DND-41 (cell line): ENCODE results near the gene TRPM5.
"Not testable (repeated sequence)": the region's sequence is repeated elsewhere in the genome, so short reads cannot be mapped to it uniquely, and the experiment has no call there.

Experiments
- ATAC-seq: fragments of 200-7000 bp; cut with Tn5 transposase; 3 replicates; pipeline ENCODE4 v1.9.1; 2021; ENCODE audit warnings: low read depth; ENCODE audit not compliant: insufficient read depth
- DNase-seq: peaks from one replicate; pipeline ENCODE4 v3.0.0-alpha.2; 2020
- H2AFZ ChIP-seq: 2 replicates; pipeline ENCODE4 v1.6.0; 2012; ENCODE audit warnings: low read depth, low read length
- H3K27ac ChIP-seq: 2 replicates; pipeline ENCODE4 v1.5.1; 2012; ENCODE audit warnings: low read length, inconsistent platforms
- H3K27me3 ChIP-seq: fragments of 200-600 bp; sonication (generic); 2 replicates; pipeline ENCODE4 v1.6.0; 2012; ENCODE audit warnings: low read length, mild to moderate bottlenecking, inconsistent platforms; ENCODE audit not compliant: insufficient read depth, poor library complexity
- H3K36me3 ChIP-seq: 2 replicates; pipeline ENCODE4 v1.5.1; 2012; ENCODE audit warnings: low read length, inconsistent platforms; ENCODE audit not compliant: insufficient read depth
- H3K4me1 ChIP-seq: 2 replicates; pipeline ENCODE4 v1.5.1; 2012; ENCODE audit warnings: mild to moderate bottlenecking, low read length; ENCODE audit not compliant: insufficient read depth
- H3K4me2 ChIP-seq: 2 replicates; pipeline ENCODE4 v1.6.0; 2012; ENCODE audit warnings: mild to moderate bottlenecking, moderate library complexity, low read length, inconsistent platforms; ENCODE audit not compliant: insufficient read depth
- H3K4me3 ChIP-seq, 2 experiments: fragments of 200-600 bp in 1 of 2; shearing (Covaris generic) in 1 of 2; 2 replicates each; pipeline ENCODE4 v1.5.1; 2012 to 2016; ENCODE audit warnings: inconsistent platforms in 2 of 2, low read length in 2 of 2, mild to moderate bottlenecking in 2 of 2, low read depth in 1 of 2, moderate library complexity in 1 of 2
- H3K79me2 ChIP-seq: 2 replicates; pipeline ENCODE4 v1.6.0; 2012; ENCODE audit warnings: low read length, inconsistent platforms; ENCODE audit not compliant: insufficient read depth
- H3K9ac ChIP-seq: 2 replicates; pipeline ENCODE4 v1.6.0; 2012; ENCODE audit warnings: low read depth, mild to moderate bottlenecking, inconsistent platforms, low read length, moderate library complexity
- H3K9me3 ChIP-seq: 2 replicates; pipeline ENCODE4 v1.5.1; 2012; ENCODE audit warnings: low read length, moderate library complexity, mild to moderate bottlenecking, inconsistent platforms; ENCODE audit not compliant: insufficient read depth, severe bottlenecking
- H4K20me1 ChIP-seq: 2 replicates; pipeline ENCODE4 v1.6.0; 2012; ENCODE audit warnings: low read length; ENCODE audit not compliant: insufficient read depth
- EZH2 ChIP-seq: IDR thresholded peaks from 3 replicates; pipeline ENCODE4 v1.6.1; 2012; ENCODE audit warnings: borderline replicate concordance, low read depth, mild to moderate bottlenecking, moderate library complexity, low read length, inconsistent platforms; ENCODE audit not compliant: severe bottlenecking
- TF ChIP-seq, protein P1 (sequence below): IDR thresholded peaks from 2 replicates; pipeline ENCODE4 v1.5.1; 2012; ENCODE audit warnings: borderline replicate concordance, low read length, moderate library complexity, mild to moderate bottlenecking; ENCODE audit not compliant: poor library complexity, severe bottlenecking; ENCODE audit errors: extremely low read depth

TRPM5 gene

GRCh38 chr11:2481253-2481652 is 36.9 kb upstream of the TRPM5 start:
- Histone ChIP-seq H3K9ac (no peak overlapping the region), H3K4me1 (no peaks in the 10 kb centered on the region), H3K9me3 (peaks cover 3% of the 10 kb centered on the region), H3K27ac (no peak overlapping the region), H2AFZ (no peak overlapping the region), H3K4me2 (no peak overlapping the region), H3K79me2 (no peaks in the 10 kb centered on the region), H3K4me3 (no peak overlapping the region), H3K36me3 (no peaks in the 10 kb centered on the region), H4K20me1 (no peaks in the 10 kb centered on the region), H3K27me3 (no peaks in the 10 kb centered on the region)
- DNase-seq (no peak), ATAC-seq (no peak)
- TF ChIP-seq EZH2, result no peak
- TF ChIP-seq, protein P1, sequence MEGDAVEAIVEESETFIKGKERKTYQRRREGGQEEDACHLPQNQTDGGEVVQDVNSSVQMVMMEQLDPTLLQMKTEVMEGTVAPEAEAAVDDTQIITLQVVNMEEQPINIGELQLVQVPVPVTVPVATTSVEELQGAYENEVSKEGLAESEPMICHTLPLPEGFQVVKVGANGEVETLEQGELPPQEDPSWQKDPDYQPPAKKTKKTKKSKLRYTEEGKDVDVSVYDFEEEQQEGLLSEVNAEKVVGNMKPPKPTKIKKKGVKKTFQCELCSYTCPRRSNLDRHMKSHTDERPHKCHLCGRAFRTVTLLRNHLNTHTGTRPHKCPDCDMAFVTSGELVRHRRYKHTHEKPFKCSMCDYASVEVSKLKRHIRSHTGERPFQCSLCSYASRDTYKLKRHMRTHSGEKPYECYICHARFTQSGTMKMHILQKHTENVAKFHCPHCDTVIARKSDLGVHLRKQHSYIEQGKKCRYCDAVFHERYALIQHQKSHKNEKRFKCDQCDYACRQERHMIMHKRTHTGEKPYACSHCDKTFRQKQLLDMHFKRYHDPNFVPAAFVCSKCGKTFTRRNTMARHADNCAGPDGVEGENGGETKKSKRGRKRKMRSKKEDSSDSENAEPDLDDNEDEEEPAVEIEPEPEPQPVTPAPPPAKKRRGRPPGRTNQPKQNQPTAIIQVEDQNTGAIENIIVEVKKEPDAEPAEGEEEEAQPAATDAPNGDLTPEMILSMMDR, result no peak

DNA sequence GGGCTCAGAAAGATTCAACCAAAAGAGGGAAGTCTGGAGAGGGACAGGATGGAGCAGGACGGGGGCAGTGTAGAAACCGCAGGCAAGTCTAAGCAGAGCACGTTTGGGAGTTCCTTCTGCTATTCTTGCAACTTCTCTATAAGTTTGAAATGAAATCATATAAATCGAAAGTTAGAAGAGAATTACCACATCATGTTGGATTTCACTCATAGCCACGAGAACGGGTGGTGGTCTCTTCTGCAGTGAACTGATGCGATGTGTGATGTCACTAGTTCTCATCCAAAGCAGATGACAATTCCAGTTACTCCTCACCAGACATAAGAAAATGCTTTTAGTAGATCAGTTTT is 36.5 kb upstream of the TRPM5 start:
- no peak overlapping the region for H3K4me3 ChIP-seq
- H3K79me2 ChIP-seq, result no peaks in the 10 kb centered on the region
- no peak overlapping the region for H3K27ac ChIP-seq
- DNase-seq (no peak), ATAC-seq (no peak)
- no peaks in the 10 kb centered on the region for H4K20me1 ChIP-seq
- no peak for TF ChIP-seq EZH2
- TF ChIP-seq, protein P1, result no peak
- H2AFZ ChIP-seq, result no peak overlapping the region
- H3K36me3 ChIP-seq, result no peaks in the 10 kb centered on the region
- H3K4me1 ChIP-seq, result no peaks in the 10 kb centered on the region
- no peak overlapping the region for H3K4me2 ChIP-seq
- peaks cover 3% of the 10 kb centered on the region for H3K9me3 ChIP-seq
- no peaks in the 10 kb centered on the region for H3K27me3 ChIP-seq
- no peak overlapping the region for H3K9ac ChIP-seq

GRCh38 chr11:2480067-2480873 is 36.0 kb upstream of the TRPM5 start:
- H2AFZ ChIP-seq, ATAC-seq, DNase-seq, H3K4me1 ChIP-seq, H3K36me3 ChIP-seq, H4K20me1 ChIP-seq, H3K79me2 ChIP-seq, H3K9ac ChIP-seq, H3K27ac ChIP-seq, H3K4me3 ChIP-seq, H3K27me3 ChIP-seq, H3K9me3 ChIP-seq, H3K4me2 ChIP-seq: not testable (repeated sequence)

DNA sequence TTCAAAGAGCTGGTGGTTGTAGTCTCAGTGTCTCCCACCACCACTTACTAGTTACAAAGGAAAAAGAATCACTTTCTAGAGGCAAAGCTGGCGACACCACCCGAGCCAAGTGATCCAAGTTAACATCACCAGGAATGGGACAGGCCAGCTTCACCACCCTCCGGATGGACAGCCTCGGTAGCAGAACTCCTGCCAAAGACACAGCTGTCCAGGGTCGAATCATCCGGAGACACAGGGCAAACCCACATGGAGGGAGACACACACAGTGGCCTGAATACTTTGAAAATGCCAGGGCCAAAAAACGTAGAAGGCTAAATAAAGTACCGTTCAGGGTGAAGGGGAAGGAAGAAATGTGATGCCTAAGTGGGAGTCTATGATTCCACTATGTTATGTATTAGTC is 33.6 kb upstream of the TRPM5 start:
- no peak for DNase-seq
- no peak overlapping the region for H2AFZ ChIP-seq
- no peaks in the 10 kb centered on the region for H3K79me2 ChIP-seq
- no peaks in the 10 kb centered on the region; the same call in 1 of the 2 replicates for H4K20me1 ChIP-seq
- H3K36me3 ChIP-seq, result no peaks in the 10 kb centered on the region
- peaks cover 3% of the 10 kb centered on the region for H3K9me3 ChIP-seq
- H3K9ac ChIP-seq, result no peak overlapping the region
- no peaks in the 10 kb centered on the region for H3K4me1 ChIP-seq
- ATAC-seq, result no peak
- no peak overlapping the region for H3K4me2 ChIP-seq
- H3K4me3 ChIP-seq, result no peak overlapping the region
- H3K27ac ChIP-seq, result no peak overlapping the region
- no peaks in the 10 kb centered on the region for H3K27me3 ChIP-seq
- TF ChIP-seq, protein P1, result no peak
- no peak for TF ChIP-seq EZH2
